HepG2 (cell line): ENCODE measurements around the gene DYNLL2. TPM values are rescaled to one million over a fixed set of nuclear protein-coding genes. Genes with fewer than 3 reads are reported as not detected.

Experiments
- JUND ChIP-seq: sonication (generic); formaldehyde crosslinking; IDR thresholded peaks from 2 replicates; pipeline ENCODE4 v1.8.0; 2022; ENCODE audit warnings: mild to moderate bottlenecking, missing genetic modification reagents
- MAZ ChIP-seq, 2 experiments: sonication (generic) in 1 of 2; formaldehyde crosslinking in 1 of 2; IDR thresholded peaks; 2 replicates each; pipeline versions ENCODE4 v1.5.0 to v1.6.1; 2012 to 2020; ENCODE audit warnings: low read depth in 2 of 2, mild to moderate bottlenecking in 2 of 2, borderline replicate concordance in 1 of 2, improper control_type of control experiment in 1 of 2, low read length in 1 of 2, missing genetic modification reagents in 1 of 2, moderate library complexity in 1 of 2
- PHF21A ChIP-seq: sonication (generic); formaldehyde crosslinking; IDR thresholded peaks from 2 replicates; pipeline ENCODE4 v1.5.0; 2020; ENCODE audit warnings: mild to moderate bottlenecking, missing genetic modification reagents
- ZBTB1 ChIP-seq: sonication (generic); formaldehyde crosslinking; IDR thresholded peaks from 2 replicates; pipeline ENCODE4 v1.4.0; 2020; ENCODE audit warnings: missing genetic modification reagents, borderline replicate concordance
- ZIK1 ChIP-seq: sonication (generic); formaldehyde crosslinking; IDR thresholded peaks from 2 replicates; pipeline ENCODE4 v1.5.0; 2020; ENCODE audit warnings: mild to moderate bottlenecking, low read depth, missing genetic modification reagents, borderline replicate concordance
- ZNF724P ChIP-seq: sonication (generic); formaldehyde crosslinking; IDR thresholded peaks from 2 replicates; pipeline ENCODE4 v1.8.0; 2022; ENCODE audit warnings: missing genetic modification reagents, borderline replicate concordance
- ZNF776 ChIP-seq: sonication (generic); formaldehyde crosslinking; IDR thresholded peaks from 2 replicates; pipeline ENCODE4 v1.4.0; 2020; ENCODE audit warnings: mild to moderate bottlenecking, missing genetic modification reagents
- ZNF839 ChIP-seq: sonication (generic); formaldehyde crosslinking; IDR thresholded peaks from 2 replicates; pipeline ENCODE4 v1.4.0; 2020; ENCODE audit warnings: missing genetic modification reagents, mild to moderate bottlenecking, borderline replicate concordance
- ZNF891 ChIP-seq: sonication (generic); formaldehyde crosslinking; IDR thresholded peaks from 2 replicates; pipeline ENCODE4 v1.5.0; 2020; ENCODE audit warnings: mild to moderate bottlenecking, missing genetic modification reagents
- polyA plus RNA-seq, 8 experiments: library from polyadenylated mRNA; depleted of rRNA in 3 of 8; stranded (reverse) in 7 of 8; unstranded in 1 of 8; fragments of >200 nt; fragmentation: Illumina TruSeq in 4 of 8; extraction: Trizol in 4 of 8; gene quantifications; 2 replicates each; pipeline versions ENCODE4 v1.2.1 to v1.2.3, GENCODE V29; 2011 to 2016; ENCODE audit warnings: low read depth in 4 of 8, missing spikeins in 1 of 8, mixed read lengths in 1 of 8; ENCODE audit not compliant: insufficient read depth in 1 of 8
- total RNA-seq, 5 experiments: library from RNA; depleted of rRNA; stranded (reverse); fragments of >200 nt; fragmentation: Illumina TruSeq; extraction: Trizol; gene quantifications; 2 replicates each; pipeline ENCODE4 v1.2.3, GENCODE V29; 2016; ENCODE audit warnings: low read depth in 1 of 5
- TF ChIP-seq, protein P1 (sequence below): sonication (generic); formaldehyde crosslinking; IDR thresholded peaks from 2 replicates; pipeline ENCODE4 v1.4.0; 2020; ENCODE audit warnings: mild to moderate bottlenecking, missing genetic modification reagents
- TF ChIP-seq, protein P2 (sequence below): sonication (generic); formaldehyde crosslinking; IDR thresholded peaks from 2 replicates; pipeline ENCODE4 v1.4.0; 2020; ENCODE audit warnings: mild to moderate bottlenecking, missing genetic modification reagents
- TF ChIP-seq, protein P3 (sequence below): sonication (generic); formaldehyde crosslinking; IDR thresholded peaks from 2 replicates; pipeline ENCODE4 v1.4.0; 2020; ENCODE audit warnings: mild to moderate bottlenecking, missing genetic modification reagents
- TF ChIP-seq, protein P4 (sequence below): IDR thresholded peaks from 2 replicates; pipeline ENCODE4 v1.6.1; 2016; ENCODE audit warnings: mild to moderate bottlenecking
- TF ChIP-seq, protein P5 (sequence below): sonication (generic); formaldehyde crosslinking; IDR thresholded peaks from 2 replicates; pipeline ENCODE4 v1.5.0; 2020; ENCODE audit warnings: missing genetic modification reagents, mild to moderate bottlenecking, borderline replicate concordance

Gene DYNLL2
- total and polyA plus RNA-seq, 2 of the 13 experiments (the other 11 are each of a cell fraction or from before 2014, with no cell fraction given) = 9.5 to 29.0 TPM

DNA sequence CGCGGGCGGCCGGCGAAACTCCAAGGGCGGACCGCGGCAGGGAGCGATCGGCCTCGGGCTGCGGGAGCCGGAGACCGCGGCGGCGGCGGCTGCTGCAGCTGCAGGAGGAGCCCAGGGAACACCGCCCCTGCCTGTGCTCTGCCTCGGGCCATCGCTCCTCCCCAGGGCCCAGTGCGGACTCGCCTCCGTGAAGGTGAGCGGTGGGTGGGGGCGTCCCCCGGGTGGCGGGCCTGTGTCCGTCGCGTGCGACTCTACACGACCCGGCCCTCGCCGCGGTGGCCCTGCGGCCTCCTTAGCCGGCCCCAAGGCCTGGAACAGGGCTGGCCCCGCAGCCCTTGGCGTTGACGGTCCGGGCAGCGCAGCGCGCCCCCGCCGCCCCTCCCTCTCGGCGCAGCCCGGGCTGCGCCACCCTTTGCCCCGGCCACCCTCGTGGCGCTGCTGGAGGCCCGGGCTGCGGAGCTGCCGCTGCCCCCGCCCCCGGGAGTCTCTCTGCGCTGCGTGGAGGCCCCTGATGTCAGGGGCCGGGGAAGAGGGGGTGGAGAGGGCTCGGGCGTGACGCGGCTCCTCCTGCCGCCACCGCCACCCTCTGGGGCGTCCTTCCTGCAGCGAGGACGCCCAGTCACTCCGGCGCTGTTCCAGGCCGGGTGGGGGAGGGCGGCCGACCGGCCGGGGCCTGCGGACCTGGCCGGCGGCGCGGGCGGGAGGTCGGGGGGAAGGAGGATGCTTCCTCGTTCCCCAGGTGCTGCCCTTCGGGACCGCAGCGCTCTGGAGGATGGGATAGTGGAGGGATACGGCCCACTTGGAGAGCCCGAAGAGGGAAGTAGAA, 485 bp downstream of the DYNLL2 start (continued):
- TF ChIP-seq, protein P1, sequence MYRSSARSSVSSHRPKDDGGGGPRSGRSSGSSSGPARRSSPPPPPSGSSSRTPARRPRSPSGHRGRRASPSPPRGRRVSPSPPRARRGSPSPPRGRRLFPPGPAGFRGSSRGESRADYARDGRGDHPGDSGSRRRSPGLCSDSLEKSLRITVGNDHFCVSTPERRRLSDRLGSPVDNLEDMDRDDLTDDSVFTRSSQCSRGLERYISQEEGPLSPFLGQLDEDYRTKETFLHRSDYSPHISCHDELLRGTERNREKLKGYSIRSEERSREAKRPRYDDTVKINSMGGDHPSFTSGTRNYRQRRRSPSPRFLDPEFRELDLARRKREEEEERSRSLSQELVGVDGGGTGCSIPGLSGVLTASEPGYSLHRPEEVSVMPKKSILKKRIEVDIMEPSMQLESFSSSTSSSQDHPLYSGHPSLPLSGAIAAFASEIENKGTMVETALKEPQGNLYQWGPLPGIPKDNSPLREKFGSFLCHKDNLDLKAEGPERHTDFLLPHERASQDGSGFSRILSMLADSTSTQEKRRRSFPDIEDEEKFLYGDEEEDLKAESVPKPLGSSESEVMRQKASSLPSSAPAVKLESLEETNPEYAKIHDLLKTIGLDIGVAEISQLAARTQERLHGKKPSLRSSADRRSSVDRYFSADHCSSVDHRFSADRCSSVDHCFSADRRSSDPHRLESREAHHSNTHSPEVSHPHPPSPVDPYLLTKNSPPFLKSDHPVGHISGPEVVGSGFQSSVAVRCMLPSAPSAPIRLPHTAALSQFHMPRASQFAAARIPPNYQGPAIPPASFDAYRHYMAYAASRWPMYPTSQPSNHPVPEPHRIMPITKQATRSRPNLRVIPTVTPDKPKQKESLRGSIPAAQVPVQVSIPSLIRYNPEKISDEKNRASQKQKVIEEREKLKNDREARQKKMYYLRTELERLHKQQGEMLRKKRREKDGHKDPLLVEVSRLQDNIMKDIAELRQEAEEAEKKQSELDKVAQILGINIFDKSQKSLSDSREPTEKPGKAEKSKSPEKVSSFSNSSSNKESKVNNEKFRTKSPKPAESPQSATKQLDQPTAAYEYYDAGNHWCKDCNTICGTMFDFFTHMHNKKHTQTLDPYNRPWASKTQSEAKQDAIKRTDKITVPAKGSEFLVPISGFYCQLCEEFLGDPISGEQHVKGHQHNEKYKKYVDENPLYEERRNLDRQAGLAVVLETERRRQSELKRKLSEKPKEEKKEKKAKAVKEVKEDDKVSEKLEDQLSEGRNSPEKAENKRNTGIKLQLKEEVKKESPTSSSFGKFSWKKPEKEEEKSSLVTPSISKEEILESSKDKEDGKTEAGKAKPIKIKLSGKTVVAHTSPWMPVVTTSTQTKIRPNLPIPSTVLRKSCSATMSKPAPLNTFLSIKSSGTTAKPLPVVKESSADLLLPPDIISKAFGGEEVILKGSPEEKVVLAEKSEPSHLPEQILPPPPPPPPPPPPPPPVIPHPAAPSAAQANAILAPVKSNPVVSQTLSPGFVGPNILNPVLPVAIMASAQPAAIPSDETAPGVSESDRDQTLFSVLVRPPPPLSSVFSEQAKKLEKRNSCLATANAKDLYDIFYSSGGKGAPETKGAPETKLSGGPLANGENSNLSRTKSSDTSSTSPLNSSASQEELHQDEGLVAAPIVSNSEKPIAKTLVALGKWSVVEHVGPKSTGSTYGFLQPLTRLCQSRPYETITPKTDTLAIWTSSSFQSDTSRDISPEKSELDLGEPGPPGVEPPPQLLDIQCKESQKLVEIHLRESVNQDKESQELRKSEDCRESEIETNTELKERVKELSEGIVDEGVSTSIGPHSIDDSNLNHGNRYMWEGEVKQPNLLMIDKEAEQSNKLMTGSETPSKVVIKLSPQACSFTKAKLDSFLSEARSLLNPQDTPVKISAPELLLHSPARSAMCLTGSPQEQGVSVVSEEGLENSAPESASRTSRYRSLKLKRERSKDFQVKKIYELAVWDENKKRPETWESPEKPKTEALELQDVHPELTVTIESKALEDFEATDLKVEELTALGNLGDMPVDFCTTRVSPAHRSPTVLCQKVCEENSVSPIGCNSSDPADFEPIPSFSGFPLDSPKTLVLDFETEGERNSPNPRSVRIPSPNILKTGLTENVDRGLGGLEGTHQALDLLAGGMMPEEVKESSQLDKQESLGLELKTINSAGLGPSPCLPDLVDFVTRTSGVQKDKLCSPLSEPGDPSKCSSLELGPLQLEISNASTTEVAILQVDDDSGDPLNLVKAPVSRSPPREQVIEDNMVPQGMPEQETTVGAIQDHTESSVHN = peak; percentile 43; the same call in 1 of the 2 replicates
- TF ChIP-seq PHF21A = no peak; the same call in 1 of the 2 replicates
- TF ChIP-seq, protein P2, sequence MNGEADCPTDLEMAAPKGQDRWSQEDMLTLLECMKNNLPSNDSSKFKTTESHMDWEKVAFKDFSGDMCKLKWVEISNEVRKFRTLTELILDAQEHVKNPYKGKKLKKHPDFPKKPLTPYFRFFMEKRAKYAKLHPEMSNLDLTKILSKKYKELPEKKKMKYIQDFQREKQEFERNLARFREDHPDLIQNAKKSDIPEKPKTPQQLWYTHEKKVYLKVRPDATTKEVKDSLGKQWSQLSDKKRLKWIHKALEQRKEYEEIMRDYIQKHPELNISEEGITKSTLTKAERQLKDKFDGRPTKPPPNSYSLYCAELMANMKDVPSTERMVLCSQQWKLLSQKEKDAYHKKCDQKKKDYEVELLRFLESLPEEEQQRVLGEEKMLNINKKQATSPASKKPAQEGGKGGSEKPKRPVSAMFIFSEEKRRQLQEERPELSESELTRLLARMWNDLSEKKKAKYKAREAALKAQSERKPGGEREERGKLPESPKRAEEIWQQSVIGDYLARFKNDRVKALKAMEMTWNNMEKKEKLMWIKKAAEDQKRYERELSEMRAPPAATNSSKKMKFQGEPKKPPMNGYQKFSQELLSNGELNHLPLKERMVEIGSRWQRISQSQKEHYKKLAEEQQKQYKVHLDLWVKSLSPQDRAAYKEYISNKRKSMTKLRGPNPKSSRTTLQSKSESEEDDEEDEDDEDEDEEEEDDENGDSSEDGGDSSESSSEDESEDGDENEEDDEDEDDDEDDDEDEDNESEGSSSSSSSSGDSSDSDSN (CRISPR knock-in tag) = peak; percentile 54; the same call in 1 of the 2 replicates
- TF ChIP-seq ZNF724P (CRISPR knock-in tag) = peak; percentile 74; the same call in 1 of the 2 replicates
- 0 out of 2 replicates have a peak, but pooled peaks have one; percentile 57 for TF ChIP-seq ZIK1 (CRISPR knock-in tag)
- no peak for TF ChIP-seq ZNF839 (CRISPR knock-in tag)
- TF ChIP-seq MAZ (IDR thresholded peaks at IDR 0.05; ENCODE audit: borderline replicate concordance, low read depth, low read length) = no peak
- peak; percentile 79 for TF ChIP-seq MAZ (CRISPR knock-in tag; IDR thresholded peaks at IDR 0.05; ENCODE audit: low read depth)
- TF ChIP-seq ZNF891 (CRISPR knock-in tag) = 0 out of 2 replicates have a peak, but pooled peaks have one; percentile 46
- TF ChIP-seq, protein P3, sequence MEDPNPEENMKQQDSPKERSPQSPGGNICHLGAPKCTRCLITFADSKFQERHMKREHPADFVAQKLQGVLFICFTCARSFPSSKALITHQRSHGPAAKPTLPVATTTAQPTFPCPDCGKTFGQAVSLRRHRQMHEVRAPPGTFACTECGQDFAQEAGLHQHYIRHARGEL = no peak
- TF ChIP-seq JUND = 0 out of 2 replicates have a peak, but pooled peaks have one; percentile 22
- TF ChIP-seq ZNF776 = peak; percentile 18; the same call in 1 of the 2 replicates
- TF ChIP-seq ZBTB1 = no peak
- TF ChIP-seq, protein P4, sequence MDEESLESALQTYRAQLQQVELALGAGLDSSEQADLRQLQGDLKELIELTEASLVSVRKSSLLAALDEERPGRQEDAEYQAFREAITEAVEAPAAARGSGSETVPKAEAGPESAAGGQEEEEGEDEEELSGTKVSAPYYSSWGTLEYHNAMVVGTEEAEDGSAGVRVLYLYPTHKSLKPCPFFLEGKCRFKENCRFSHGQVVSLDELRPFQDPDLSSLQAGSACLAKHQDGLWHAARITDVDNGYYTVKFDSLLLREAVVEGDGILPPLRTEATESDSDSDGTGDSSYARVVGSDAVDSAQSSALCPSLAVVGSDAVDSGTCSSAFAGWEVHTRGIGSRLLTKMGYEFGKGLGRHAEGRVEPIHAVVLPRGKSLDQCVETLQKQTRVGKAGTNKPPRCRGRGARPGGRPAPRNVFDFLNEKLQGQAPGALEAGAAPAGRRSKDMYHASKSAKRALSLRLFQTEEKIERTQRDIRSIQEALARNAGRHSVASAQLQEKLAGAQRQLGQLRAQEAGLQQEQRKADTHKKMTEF = peak; percentile 57; the same call in 1 of the 2 replicates
- TF ChIP-seq, protein P5, sequence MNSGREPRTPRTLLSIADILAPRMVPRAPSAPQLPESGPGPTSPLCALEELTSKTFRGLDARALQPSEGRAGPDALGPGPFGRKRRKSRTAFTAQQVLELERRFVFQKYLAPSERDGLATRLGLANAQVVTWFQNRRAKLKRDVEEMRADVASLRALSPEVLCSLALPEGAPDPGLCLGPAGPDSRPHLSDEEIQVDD (CRISPR knock-in tag) = peak; percentile 83
